ENCODE data around the gene LDLRAD3.

The LDLRAD3 gene

GRCh38 chr11:36248436-36248835, 304.6 kb downstream of the LDLRAD3 start:
- H3F3A ChIP-seq (ENCODE audit: control insufficient read depth, insufficient read depth), result no peaks in the 10 kb centered on the region
- H3K27me3 ChIP-seq (ENCODE audit: control insufficient read depth, low read length), result no peaks in the 10 kb centered on the region; the same call in 1 of the 2 replicates
- H3K4me3 ChIP-seq (ENCODE audit: low read length), result no peak overlapping the region
- no peak overlapping the region for H3K4me2 ChIP-seq (ENCODE audit: low read length)
- no peaks in the 10 kb centered on the region for H3K9me2 ChIP-seq (replicated peaks; ENCODE audit: control insufficient read depth, low read length)
- no peaks in the 10 kb centered on the region for H3K4me1 ChIP-seq (ENCODE audit: control insufficient read depth, low read length)
- no peaks in the 10 kb centered on the region for H4K20me1 ChIP-seq (ENCODE audit: control insufficient read depth, insufficient read depth, low read depth, low read length)
- H3K9me3 ChIP-seq (ENCODE audit: control insufficient read depth, insufficient read depth, low read length), result no peaks in the 10 kb centered on the region
- H3K27ac ChIP-seq (ENCODE audit: low read depth, low read length), result no peak overlapping the region
- H3K36me3 ChIP-seq (ENCODE audit: control insufficient read depth, low read length), result no peaks in the 10 kb centered on the region
- H3K79me2 ChIP-seq (ENCODE audit: control insufficient read depth, low read length), result no peaks in the 10 kb centered on the region
- no peak for TF ChIP-seq CTCF (IDR thresholded peaks at IDR 0.05; ENCODE audit: low read depth, low read length, poor library complexity, severe bottlenecking)
- no peak for TF ChIP-seq EZH2phosphoT487 (IDR thresholded peaks at IDR 0.05; ENCODE audit: borderline replicate concordance, low read length)

GRCh38 chr11:36249246-36249645, 305.4 kb downstream of the LDLRAD3 start:
- H3K36me3 ChIP-seq (ENCODE audit: control insufficient read depth, low read length), result no peaks in the 10 kb centered on the region
- no peak overlapping the region for H3K27ac ChIP-seq (ENCODE audit: low read depth, low read length)
- no peaks in the 10 kb centered on the region; the same call in 1 of the 2 replicates for H3K27me3 ChIP-seq (ENCODE audit: control insufficient read depth, low read length)
- H3K4me2 ChIP-seq (ENCODE audit: low read length), result no peak overlapping the region
- no peak for TF ChIP-seq CTCF (IDR thresholded peaks at IDR 0.05; ENCODE audit: low read depth, low read length, poor library complexity, severe bottlenecking)
- TF ChIP-seq EZH2phosphoT487 (IDR thresholded peaks at IDR 0.05; ENCODE audit: borderline replicate concordance, low read length), result no peak
- H3K9me2 ChIP-seq (replicated peaks; ENCODE audit: control insufficient read depth, low read length), result no peaks in the 10 kb centered on the region
- H3K4me1 ChIP-seq (ENCODE audit: control insufficient read depth, low read length), result no peaks in the 10 kb centered on the region
- no peaks in the 10 kb centered on the region for H4K20me1 ChIP-seq (ENCODE audit: control insufficient read depth, insufficient read depth, low read depth, low read length)
- no peaks in the 10 kb centered on the region for H3K79me2 ChIP-seq (ENCODE audit: control insufficient read depth, low read length)
- H3F3A ChIP-seq (ENCODE audit: control insufficient read depth, insufficient read depth), result no peaks in the 10 kb centered on the region
- H3K4me3 ChIP-seq (ENCODE audit: low read length), result no peak overlapping the region
- no peaks in the 10 kb centered on the region for H3K9me3 ChIP-seq (ENCODE audit: control insufficient read depth, insufficient read depth, low read length)

GRCh38 chr11:36251823-36252222, 308.0 kb downstream of the LDLRAD3 start:
- H4K20me1 ChIP-seq (ENCODE audit: control insufficient read depth, insufficient read depth, low read depth, low read length), result no peaks in the 10 kb centered on the region
- no peak overlapping the region for H3K27ac ChIP-seq (ENCODE audit: low read depth, low read length)
- H3F3A ChIP-seq (ENCODE audit: control insufficient read depth, insufficient read depth), result no peaks in the 10 kb centered on the region

More at GRCh38 chr11:36251823-36252222, 308.0 kb downstream of the LDLRAD3 start:
- Histone ChIP-seq H3K9me2 (replicated peaks; ENCODE audit: control insufficient read depth, low read length) (no peaks in the 10 kb centered on the region), H3K4me3 (ENCODE audit: low read length) (no peak overlapping the region), H3K27me3 (ENCODE audit: control insufficient read depth, low read length) (no peaks in the 10 kb centered on the region; the same call in 1 of the 2 replicates), H3K9me3 (ENCODE audit: control insufficient read depth, insufficient read depth, low read length) (no peaks in the 10 kb centered on the region), H3K79me2 (ENCODE audit: control insufficient read depth, low read length) (no peaks in the 10 kb centered on the region), H3K36me3 (ENCODE audit: control insufficient read depth, low read length) (no peaks in the 10 kb centered on the region), H3K4me2 (ENCODE audit: low read length) (no peak overlapping the region), H3K4me1 (ENCODE audit: control insufficient read depth, low read length) (no peaks in the 10 kb centered on the region)
- TF ChIP-seq EZH2phosphoT487 (IDR thresholded peaks at IDR 0.05; ENCODE audit: borderline replicate concordance, low read length) (no peak), CTCF (IDR thresholded peaks at IDR 0.05; ENCODE audit: low read depth, low read length, poor library complexity, severe bottlenecking) (no peak)

Measured in DOHH2 (cell line).